NCI-H748 (cell line): Measurements from ENCODE around the gene SYT5.
"Not testable (repeated sequence)": the region's sequence is repeated elsewhere in the genome, so short reads cannot be mapped to it uniquely, and the experiment has no call there.

Source experiments
- DNase-seq: peaks from one replicate; lab custom pipeline; 2025; ENCODE audit not compliant: unreplicated experiment; lab: John Stamatoyannopoulos, UW

The SYT5 gene

GRCh38 chr19:55179606-55180484, at the start of gene SYT5:
Gene SYT5 (minus strand): TSS chr19:55180289. CDS start chr19:55179041, 1,248 bp downstream.
- DNase-seq: peak; percentile 75

DNA sequence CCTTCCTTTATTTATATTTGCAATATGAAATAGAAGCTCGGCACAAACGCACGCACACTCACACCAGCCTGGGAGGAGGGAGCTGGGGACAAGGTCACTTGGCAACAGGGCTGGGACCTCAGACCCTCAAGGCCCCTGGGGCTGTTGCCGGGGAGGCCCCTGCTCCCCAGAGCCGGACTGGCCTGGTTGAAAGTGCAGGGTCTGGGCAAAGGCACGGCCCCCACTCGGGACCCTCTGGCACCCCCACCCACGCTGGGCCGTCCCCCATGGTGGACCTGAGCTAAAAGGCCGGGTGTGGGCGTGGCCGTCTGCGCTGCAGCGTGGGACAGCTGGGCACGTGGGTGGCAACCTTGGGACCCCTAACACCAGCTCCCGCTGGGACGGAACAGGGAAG, 49.7 kb upstream of the SYT5 start:
- no peak for DNase-seq

GRCh38 chr19:55229145-55229788, 49.2 kb upstream of the SYT5 start:
- DNase-seq: no peak

DNA sequence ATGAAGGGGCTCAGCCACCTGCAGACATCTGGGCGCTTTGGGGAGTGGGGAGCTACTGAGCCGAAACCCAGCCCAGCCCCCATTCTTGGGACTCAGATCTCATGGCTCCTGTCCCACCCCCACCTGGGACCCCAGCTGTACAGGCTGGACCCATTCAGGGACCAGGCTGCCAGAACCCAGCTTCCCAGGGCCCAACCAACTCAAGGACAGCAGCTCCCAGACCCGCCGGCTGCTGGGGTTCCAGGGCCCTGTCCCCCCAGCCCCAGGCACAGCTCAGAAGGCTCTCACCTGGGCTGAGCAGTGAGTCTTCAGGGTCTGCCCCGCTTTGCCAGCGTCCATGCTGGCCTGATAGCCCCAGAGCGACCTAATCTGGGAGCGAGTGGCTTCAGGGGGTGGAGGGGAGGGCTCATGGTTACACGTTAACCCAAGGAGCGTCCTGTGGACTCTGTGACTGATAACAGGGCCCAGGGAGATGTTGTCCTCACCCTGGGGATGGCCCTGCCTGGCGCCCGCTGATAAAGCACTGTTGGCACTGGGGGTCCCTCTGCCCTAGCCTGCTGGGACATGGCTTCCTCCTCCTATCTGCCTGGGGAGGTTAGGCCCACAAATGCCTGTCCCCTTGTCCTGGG, 48.4 kb upstream of the SYT5 start, which contains the start of gene TMEM86B:
TSS of gene TMEM86B (minus strand) at position 361 of the 629 bp plus-strand sequence. CDS start at position 339, 22 bp downstream.
- DNase-seq: no peak

DNA sequence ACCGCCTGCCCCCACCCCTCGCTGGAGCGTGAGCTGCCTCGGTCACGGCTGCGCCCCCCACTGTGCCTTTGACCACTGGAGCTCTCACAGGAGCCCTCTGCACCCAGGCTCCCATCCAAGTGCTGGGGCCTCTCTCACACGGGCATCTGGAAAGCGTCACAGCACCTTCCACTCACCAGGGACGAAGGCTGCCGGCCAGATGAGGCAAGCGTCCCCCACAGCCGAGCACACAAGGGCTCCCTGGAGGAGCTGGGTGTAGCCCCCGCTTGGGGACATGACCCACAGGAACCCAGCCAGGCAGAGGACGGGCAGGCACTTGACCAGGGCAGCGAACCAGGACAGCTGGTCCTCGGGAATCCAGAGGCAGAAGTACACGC, 47.9 kb upstream of the SYT5 start:
- no peak for DNase-seq

DNA sequence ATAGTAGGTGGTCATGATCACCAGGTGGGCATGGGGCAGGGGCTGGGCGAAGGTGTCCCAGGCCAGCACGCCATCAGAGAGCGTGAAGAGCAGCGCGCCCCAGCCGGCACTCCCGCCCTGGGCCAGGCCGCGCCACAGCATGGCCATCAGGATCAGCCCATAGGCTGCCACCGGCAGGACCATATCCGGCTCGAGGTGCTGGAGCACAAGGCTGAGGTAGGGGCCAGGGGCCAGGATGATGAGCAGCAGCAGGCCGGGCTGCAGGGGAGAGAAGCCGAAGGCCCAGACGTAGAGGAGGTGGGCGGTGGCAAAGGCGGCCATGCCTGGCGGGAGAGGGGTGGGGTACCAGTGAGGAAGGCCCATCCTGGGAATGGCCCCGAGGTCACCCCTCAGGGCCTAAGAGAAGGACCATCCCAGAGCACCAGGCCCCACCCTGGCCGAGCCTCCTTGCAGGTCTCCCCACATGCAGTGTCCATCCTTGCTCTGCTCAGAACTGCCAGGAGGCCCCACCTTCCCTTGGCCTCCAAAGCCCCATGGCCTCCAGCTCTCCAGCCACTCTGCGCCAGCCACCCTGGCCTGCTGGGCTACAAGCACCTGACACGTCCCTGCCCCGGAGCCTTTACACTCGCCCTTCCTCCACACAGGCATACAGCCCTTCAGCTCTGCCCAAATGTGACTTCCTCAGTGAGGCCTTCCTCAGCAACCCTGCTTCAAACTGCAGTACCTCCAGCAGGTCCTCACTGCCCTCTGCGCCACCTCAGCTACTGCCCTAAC, 47.3 kb upstream of the SYT5 start:
- DNase-seq: no peak

- no peak for DNase-seq
Measured at GRCh38 chr19:55226788-55227187, 46.7 kb upstream of the SYT5 start.

DNA sequence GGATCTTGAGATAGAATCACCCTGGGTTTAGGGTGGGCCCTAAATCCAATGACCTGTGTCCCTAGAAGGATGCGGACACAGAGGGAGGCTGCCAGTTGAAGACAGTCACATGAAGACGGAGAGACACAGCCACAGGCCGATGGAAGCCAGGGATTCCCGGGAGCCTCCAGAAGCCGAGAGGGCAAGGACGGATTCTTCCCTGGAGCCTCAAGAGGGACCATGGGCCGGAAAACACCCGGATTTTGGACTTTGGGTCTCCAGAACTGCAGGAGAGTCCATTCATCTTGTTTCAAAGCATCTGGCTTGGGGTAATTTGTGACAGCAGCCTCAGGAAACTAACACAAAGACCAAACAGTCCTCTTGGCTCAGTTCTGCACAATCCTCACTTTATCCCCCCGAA, 46.2 kb upstream of the SYT5 start:
- no peak for DNase-seq

DNA sequence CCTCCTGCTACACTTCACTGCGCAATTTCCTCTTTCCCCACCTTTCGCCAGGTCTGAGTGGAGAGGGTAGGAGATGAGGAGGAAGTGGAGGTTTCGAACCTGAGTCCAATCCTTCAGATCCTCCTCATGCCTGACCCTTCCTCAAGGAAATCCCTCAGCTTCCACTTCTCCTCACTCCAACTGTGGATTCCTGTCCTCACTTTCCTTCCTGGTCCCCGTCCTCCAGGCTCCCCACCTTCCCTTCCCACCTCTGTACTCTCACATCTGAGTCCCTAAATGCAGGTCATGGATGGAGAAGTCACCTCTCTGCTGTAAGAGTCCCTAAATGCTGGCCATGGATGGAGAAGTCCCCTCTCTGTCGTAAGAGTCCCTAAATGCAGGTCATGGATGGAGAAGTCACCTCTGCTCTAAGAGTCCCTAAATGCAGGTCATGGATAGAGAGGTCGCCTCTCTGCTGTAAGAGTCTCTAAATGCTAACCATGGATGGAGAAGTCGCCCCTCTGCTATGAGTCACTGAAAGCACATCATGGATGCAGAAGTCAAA, 45.4 kb upstream of the SYT5 start:
- no peak for DNase-seq

- not testable (repeated sequence) for DNase-seq
Measured at GRCh38 chr19:55224679-55225414, 44.8 kb upstream of the SYT5 start.

DNA sequence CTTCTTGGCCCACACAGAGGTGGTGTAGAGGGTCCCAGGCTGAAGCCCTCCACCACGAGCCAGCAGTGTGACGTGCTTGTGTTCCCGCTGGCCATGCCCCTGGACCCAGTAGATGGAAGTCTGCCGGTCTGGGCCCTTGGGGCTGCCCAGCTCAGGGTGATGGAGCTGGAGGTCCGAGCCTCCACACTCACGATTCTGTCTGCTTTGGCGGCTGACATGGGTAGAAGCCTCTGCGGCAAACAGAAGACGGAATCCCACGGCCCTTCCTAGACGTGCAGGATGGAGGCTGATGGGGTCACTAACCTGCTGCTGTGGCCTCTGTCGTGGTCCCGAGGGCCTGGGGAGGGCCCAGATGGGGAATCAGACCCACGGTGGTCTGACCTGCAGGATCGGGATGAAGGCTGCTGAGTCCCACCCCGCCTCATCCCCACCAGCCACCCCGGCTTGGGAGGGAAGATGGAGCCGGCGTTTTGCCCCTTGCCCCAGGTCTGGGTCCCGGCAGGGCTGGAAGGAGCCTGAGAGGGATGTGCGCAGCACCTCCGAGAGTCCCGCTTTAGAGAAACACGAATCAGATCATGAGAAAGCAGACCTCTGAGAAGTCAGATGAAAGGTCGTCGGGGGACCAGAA, 44.1 kb upstream of the SYT5 start:
- DNase-seq: no peak

GRCh38 chr19:55223291-55224037, 43.4 kb upstream of the SYT5 start:
- no peak for DNase-seq

DNA sequence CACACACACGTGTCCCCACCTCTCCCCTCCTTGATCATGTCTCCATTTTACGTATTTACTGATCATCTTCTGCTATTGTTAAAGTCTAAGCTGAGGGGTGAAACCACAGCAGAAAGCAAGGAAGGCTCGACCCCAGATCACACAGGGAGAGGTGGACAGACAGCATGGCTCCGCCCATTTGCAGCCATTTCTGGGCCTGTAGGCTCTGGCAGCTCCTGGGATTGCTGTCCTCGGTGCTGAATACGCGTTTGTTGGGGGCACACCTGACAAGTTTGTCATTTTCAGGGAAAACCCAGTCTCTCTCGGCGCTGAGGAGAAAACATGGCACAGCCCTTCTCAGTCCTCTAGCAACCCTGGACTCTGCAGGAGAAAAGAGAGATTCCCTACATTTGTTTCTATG, 40.4 kb upstream of the SYT5 start:
- DNase-seq: no peak

- DNase-seq: peak; percentile 51
Measured at GRCh38 chr19:55216461-55217198, 36.5 kb upstream of the SYT5 start.

GRCh38 chr19:55213547-55213946, 33.5 kb upstream of the SYT5 start:
- DNase-seq: no peak

DNA sequence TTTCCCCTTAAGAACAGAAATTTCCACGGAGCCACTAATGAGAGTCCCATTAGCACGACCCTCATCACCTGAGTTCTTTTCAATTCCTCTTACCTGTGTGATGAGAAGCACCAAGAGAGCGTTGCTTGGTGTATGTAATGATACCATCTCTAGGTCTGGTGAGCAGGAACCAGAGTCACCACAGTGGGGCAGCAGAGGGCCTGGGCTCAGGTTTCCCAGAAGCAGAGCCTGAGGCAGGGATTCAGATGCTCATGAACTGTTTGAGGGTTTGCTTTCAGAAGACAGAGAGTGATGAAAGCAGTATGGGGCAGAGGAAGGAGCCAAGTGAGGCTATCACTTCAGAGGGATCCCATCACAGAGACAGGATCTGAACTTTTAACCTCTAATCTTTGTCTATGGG, 32.4 kb upstream of the SYT5 start:
- no peak for DNase-seq

DNA sequence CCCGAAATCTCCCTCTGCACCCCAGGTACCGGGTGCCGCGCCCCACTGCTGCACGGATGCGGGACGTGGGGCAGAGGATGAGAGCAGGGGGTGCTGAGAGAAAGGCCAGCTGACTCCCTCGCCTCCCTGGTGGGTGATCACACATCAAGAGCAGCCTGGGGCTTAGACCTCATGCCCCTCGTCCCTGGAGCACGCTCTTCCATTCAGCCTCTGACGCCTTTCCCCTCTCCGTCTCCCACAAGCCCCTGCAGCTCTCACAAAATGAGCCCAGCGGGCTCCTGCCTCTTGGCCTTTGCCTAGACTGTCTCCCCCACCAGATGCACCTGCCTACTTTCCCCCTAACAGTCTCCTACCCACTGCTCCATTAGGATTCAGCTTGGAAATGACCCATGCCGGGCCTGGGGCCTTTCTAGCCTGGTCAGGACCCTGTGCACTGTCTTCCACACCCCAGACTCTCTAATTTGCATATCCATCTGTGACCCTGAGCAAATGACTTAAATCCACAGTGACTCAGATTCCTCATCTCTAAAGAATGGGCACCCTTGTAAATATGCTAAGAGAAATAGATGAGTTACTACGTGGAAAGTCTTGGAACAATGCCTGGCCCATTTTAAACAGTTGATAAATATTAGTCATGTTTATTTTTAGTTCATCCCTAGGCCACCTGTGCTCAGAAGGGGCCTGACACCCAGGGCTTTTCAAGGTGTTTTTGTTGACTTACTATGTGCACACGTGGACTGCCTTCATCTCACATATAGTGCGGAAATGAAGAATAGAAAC, 29.8 kb upstream of the SYT5 start:
- peak; percentile 25 for DNase-seq
